NT2/D1 (cell line): Measurements from ENCODE around the gene PRELID3B.

Source experiments
- DNase-seq: peaks from one replicate; pipeline ENCODE4 v3.0.0-alpha.2; 2011; ENCODE audit warnings: low read depth, low spot score
- H3K27me3 ChIP-seq: 2 replicates; pipeline ENCODE4 v1.6.0; 2011; ENCODE audit warnings: mild to moderate bottlenecking; ENCODE audit not compliant: insufficient read length, insufficient read depth
- H3K36me3 ChIP-seq: 2 replicates; pipeline ENCODE4 v1.6.1; 2011; ENCODE audit warnings: mild to moderate bottlenecking, low read length, mixed read lengths; ENCODE audit not compliant: insufficient read depth, insufficient read length
- H3K4me1 ChIP-seq: 2 replicates; pipeline ENCODE4 v1.5.1; 2011; ENCODE audit not compliant: insufficient read depth, insufficient read length
- H3K4me3 ChIP-seq: 2 replicates; pipeline ENCODE4 v1.5.1; 2011; ENCODE audit warnings: low read depth; ENCODE audit not compliant: insufficient read length
- H3K9ac ChIP-seq: 2 replicates; pipeline ENCODE4 v1.6.0; 2011; ENCODE audit warnings: low read depth; ENCODE audit not compliant: insufficient read length
- H3K9me3 ChIP-seq: 2 replicates; pipeline ENCODE4 v1.5.1; 2011; ENCODE audit warnings: mild to moderate bottlenecking, low read length; ENCODE audit not compliant: insufficient read depth
- SUZ12 ChIP-seq: IDR thresholded peaks from 2 replicates; pipeline ENCODE4 v1.6.1; 2011; ENCODE audit not compliant: insufficient read length, insufficient read depth; ENCODE audit errors: extremely low read depth
- YY1 ChIP-seq: IDR thresholded peaks from 2 replicates; pipeline ENCODE4 v1.6.1; 2011; ENCODE audit not compliant: insufficient read length, insufficient read depth
- ZNF274 ChIP-seq: IDR thresholded peaks from 2 replicates; pipeline ENCODE4 v1.6.1; 2011; ENCODE audit warnings: mild to moderate bottlenecking, low read depth, low read length

PRELID3B gene

DNA sequence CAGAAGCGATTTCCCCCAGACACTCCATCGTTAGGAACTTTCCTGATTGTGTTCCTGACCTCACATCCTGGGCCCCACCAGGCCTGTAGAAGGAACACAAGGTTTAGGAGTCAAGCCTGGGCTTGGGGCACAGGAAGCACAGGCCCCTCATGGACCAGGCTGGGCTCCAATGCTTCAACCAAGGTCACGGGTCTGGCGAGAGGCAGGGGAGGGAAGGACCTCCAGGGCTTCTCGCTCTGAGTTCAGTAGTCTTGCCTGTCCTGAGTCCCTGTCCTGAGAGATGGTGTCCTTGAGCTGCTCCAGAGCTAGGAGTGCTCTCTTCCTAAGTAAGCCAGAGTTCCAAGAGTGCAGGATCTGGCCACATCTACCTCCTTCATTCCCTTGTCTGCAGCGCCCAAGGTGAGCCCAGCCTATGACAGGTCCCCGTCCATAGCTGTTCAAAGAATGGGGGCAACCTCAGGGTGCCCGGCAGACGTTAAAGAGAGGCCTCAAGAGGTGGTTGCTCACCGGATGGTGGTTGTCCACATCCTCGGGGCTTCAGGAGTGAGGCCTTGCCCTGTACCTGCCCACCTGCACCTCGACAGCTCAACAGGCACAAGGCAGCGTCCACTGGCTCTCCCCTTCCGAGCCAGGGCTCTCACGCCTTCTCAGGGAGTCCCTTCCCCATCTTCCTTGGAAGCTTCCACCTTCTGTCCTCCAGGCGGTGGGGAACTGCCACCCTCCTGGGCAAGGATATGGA lies 24.9 kb downstream of the PRELID3B start:
- no peaks in the 10 kb centered on the region for H3K9me3 ChIP-seq
- TF ChIP-seq ZNF274 = no peak
- no peak for TF ChIP-seq SUZ12
- TF ChIP-seq YY1 = no peak

DNA sequence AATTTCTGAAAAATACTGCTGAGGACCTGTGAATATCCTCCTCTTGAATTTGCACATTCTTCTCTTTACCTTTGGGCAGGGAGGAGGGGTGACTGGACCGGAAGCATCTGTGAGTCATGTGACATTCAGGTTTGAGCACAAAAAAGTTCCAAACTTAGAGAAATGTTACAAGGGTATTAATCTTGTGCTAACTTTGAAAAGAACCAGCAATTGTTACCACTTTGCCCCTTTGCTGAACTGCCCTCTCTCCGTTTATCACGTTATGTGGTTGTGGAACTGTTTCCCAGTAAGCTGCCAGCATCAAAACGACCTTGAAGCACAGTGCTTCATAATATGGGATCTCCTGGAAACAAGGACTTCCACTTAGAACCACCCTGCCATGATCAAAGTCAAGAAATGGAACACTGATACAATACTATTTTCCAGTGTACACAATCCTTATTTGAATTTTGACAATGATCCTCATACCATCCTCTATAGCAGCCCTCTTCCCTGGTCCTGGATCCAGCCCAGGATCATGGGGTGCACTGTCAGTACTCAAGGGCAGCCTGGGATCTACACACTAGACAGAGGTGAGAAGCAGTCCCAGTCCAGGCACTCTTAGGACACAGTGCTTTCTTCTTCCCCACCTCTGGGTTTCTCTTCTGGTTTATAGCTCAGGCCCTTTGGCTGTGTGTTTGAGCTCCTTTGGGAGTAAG lies 25.6 kb downstream of the PRELID3B start:
- DNase-seq = no peak
- peaks cover 13% of the 10 kb centered on the region for H3K4me1 ChIP-seq
- no peak overlapping the region for H3K4me3 ChIP-seq
- no peaks in the 10 kb centered on the region for H3K36me3 ChIP-seq
- peaks cover 21% of the 10 kb centered on the region for H3K27me3 ChIP-seq
- TF ChIP-seq ZNF274 (no peak), SUZ12 (no peak), YY1 (no peak)
- H3K9ac ChIP-seq = no peak overlapping the region
- H3K9me3 ChIP-seq = no peaks in the 10 kb centered on the region

More for the DNA sequence above, 24.9 kb downstream of the PRELID3B start:
- Histone ChIP-seq H3K27me3 (peaks cover 21% of the 10 kb centered on the region), H3K4me3 (no peak overlapping the region), H3K9ac (no peak overlapping the region), H3K36me3 (peaks cover under 1% of the 10 kb centered on the region), H3K4me1 (peaks cover 13% of the 10 kb centered on the region)
- DNase-seq = no peak

DNA sequence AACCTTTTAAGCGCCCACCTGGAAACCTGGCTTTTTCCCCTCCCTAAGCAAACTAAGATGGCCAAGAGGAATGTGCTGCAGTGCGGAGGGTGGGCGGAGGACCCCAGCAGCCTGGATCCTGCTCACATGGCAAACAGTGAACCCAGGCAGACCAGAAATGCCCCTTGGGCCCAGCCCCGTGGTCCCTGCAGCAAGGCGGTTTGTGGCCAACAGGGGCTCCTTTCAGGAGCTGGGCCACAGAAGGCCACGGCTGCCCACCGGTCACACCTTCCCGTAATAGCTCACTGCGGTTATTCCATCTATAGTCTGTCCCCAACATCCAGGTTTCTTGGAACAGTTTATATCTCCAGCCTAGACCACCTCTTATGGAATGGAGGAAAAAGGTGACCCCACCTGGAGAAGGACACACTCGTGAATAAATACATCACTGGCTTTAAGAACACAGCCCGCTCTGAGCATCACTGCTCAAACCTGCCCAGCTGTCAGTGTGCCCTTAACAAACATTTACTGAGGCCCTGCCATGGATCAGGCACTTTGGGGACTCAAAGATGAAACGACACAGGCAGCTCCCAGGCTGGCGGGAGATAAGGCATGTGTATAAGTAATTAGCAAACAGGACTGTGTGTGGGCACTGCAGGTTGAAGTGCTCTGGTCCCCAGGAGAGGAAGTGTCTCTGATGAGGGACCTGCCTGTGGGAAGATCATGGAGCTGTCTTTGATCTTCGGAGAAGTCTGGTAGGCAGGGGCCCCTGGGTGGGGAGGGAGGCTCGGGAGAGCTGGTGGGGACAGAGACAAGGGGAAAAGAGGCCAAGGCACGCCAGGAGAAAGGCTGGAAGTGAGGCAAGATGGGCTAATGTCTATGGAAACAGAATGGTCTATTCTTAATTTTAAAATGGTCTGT lies 26.5 kb downstream of the PRELID3B start:
- no peak overlapping the region for H3K4me3 ChIP-seq
- H3K9ac ChIP-seq = no peak overlapping the region
- H3K9me3 ChIP-seq = no peaks in the 10 kb centered on the region
- no peak for TF ChIP-seq ZNF274
- H3K36me3 ChIP-seq = no peaks in the 10 kb centered on the region
- DNase-seq = no peak
- peaks cover 15% of the 10 kb centered on the region for H3K4me1 ChIP-seq
- H3K27me3 ChIP-seq = peaks cover 21% of the 10 kb centered on the region

GRCh38 chr20:59015411-59015810 lies 27.2 kb downstream of the PRELID3B start:
- peaks cover 23% of the 10 kb centered on the region for H3K27me3 ChIP-seq
- no peak overlapping the region for H3K9ac ChIP-seq
- H3K36me3 ChIP-seq = no peaks in the 10 kb centered on the region
- H3K4me1 ChIP-seq = peaks cover 18% of the 10 kb centered on the region
- H3K9me3 ChIP-seq = no peaks in the 10 kb centered on the region
- TF ChIP-seq YY1 = no peak
- TF ChIP-seq SUZ12 = no peak
- TF ChIP-seq ZNF274 = no peak
- no peak for DNase-seq
- H3K4me3 ChIP-seq = no peak overlapping the region

DNA sequence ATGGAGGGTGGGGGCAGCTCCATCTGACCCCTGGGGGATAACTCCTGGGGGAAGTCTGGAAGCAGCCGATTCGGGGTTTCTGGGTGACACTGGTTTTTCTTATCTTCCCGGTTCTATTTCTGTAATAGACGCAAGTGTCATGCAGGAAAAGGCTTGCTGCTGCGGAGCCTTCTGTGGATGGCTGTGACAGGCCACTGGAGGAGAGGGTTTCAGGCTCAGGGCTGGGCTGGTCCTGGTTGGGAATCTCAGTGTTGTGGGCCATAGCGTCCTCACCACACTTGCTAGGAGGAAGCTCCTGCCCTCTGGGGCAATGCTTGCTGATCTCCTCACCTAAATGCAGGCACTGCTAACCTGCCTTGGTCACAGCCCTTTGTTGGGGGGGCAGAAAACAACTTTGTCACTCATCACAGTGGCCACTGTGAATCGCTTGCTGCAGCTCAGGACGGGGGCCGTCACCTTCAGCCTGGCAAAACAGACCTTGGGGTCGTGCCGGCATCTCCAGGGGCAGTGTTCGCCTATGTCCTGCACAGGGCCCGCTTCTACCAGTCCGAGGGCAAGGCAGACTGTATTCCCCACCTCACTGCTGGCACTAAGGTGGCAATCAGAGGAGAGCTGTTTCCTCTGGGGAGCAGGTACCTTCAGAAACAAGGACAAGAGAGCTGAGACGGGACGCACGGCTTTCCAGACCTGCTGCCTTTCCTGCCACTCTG lies 27.8 kb downstream of the PRELID3B start:
- peaks cover 21% of the 10 kb centered on the region for H3K4me1 ChIP-seq
- no peak for DNase-seq
- no peak for TF ChIP-seq SUZ12
- no peak for TF ChIP-seq YY1
- no peak for TF ChIP-seq ZNF274
- H3K9me3 ChIP-seq = no peaks in the 10 kb centered on the region
- no peak overlapping the region for H3K9ac ChIP-seq
- no peak overlapping the region for H3K4me3 ChIP-seq
- peaks cover 26% of the 10 kb centered on the region for H3K27me3 ChIP-seq
- H3K36me3 ChIP-seq = no peaks in the 10 kb centered on the region

GRCh38 chr20:59013959-59014608 lies 28.5 kb downstream of the PRELID3B start:
- Histone ChIP-seq H3K9me3 (no peaks in the 10 kb centered on the region), H3K4me3 (no peak overlapping the region), H3K36me3 (no peaks in the 10 kb centered on the region), H3K9ac (no peak overlapping the region), H3K4me1 (peaks cover 18% of the 10 kb centered on the region), H3K27me3 (peaks cover 28% of the 10 kb centered on the region)
- DNase-seq = no peak
- TF ChIP-seq YY1 (no peak), ZNF274 (no peak), SUZ12 (no peak)
